K562 (cell line): Measurements from ENCODE around the gene NFATC3. TPM values are rescaled to one million over a fixed set of nuclear protein-coding genes. Genes with fewer than 3 reads are reported as not detected.
A peak's percentile ranks its signal among the peaks of the same experiment; 100 is the strongest.

Experiments
- ESRRB ChIP-seq: fragments of 250-450 bp; sonication (Bioruptor Pico); IDR thresholded peaks from 2 replicates; pipeline ENCODE4 v1.5.0; 2020; ENCODE audit warnings: mild to moderate bottlenecking, moderate library complexity, borderline replicate concordance
- HCFC1 ChIP-seq: IDR thresholded peaks from 2 replicates; pipeline ENCODE4 v1.6.1; 2012; ENCODE audit warnings: low read depth, low read length, improper control_type of control experiment
- NFYB ChIP-seq: IDR thresholded peaks from 2 replicates; pipeline ENCODE4 v1.6.1; 2011; ENCODE audit warnings: mild to moderate bottlenecking, moderate library complexity; ENCODE audit not compliant: insufficient read length; ENCODE audit errors: extremely low read depth
- PBX2 ChIP-seq, 2 experiments: IDR thresholded peaks in 1 of 2; conservative IDR thresholded peaks in 1 of 2; 2 replicates each; pipeline ENCODE4 v1.6.1; 2016; ENCODE audit warnings: low read depth in 2 of 2, mild to moderate bottlenecking in 1 of 2, missing compliant biosample characterization in 1 of 2, missing genetic modification characterization in 1 of 2, moderate library complexity in 1 of 2
- RBBP5 ChIP-seq: fragments of 200-600 bp; sonication (generic); IDR thresholded peaks from 2 replicates; pipeline ENCODE4 v1.6.1; 2012; ENCODE audit warnings: borderline replicate concordance, mild to moderate bottlenecking, low read length, control low read depth, inconsistent platforms; ENCODE audit not compliant: insufficient read depth, poor library complexity, severe bottlenecking
- SPI1 ChIP-seq: IDR thresholded peaks from 2 replicates; pipeline ENCODE4 v1.6.1; 2011; ENCODE audit warnings: low read depth, low read length, control low read depth, borderline replicate concordance
- SRSF9 ChIP-seq: fragments of 200-400 bp; formaldehyde crosslinking; IDR thresholded peaks from 2 replicates; pipeline ENCODE4 v1.6.1; 2017; ENCODE audit warnings: low read depth, low read length, borderline replicate concordance
- TRIM28 ChIP-seq: fragments of 450-650 bp; IDR thresholded peaks from 2 replicates; pipeline ENCODE4 v1.6.1; 2017
- polyA plus RNA-seq, 8 experiments: library from polyadenylated mRNA; depleted of rRNA in 4 of 8; stranded (reverse) in 5 of 8; unstranded in 3 of 8; fragments of >200 nt; fragmentation: Nextera tagmentation in 2 of 8; fragmentation: Illumina TruSeq in 1 of 8; extraction: Ambion mirVana in 2 of 8; extraction: Trizol in 1 of 8; gene quantifications; 2 replicates each; pipeline versions ENCODE4 v1.2.1 to v1.2.3, GENCODE V29; 2011 to 2014; ENCODE audit warnings: inconsistent platforms in 1 of 8, missing spikeins in 1 of 8
- total RNA-seq, 7 experiments: library from RNA; depleted of rRNA in 6 of 7; stranded (reverse); fragments of >200 nt in 6 of 7; fragmentation: Illumina TruSeq in 2 of 7; extraction: Trizol in 2 of 7; gene quantifications; 2 replicates each; pipeline versions ENCODE4 v1.2.1 to v1.2.3, GENCODE V29; 2011 to 2021; ENCODE audit warnings: low replicate concordance in 1 of 7
- TF ChIP-seq, protein P1 (sequence below): fragments of 250-450 bp; sonication (Bioruptor Pico); IDR thresholded peaks from 2 replicates; pipeline ENCODE4 v1.4.0; 2020; ENCODE audit warnings: mild to moderate bottlenecking, moderate library complexity
- TF ChIP-seq, protein P2 (sequence below), 2 experiments: IDR thresholded peaks; 2 replicates each; pipeline ENCODE4 v1.6.1; 2012; ENCODE audit warnings: improper control_type of control experiment in 2 of 2, low read depth in 2 of 2, low read length in 2 of 2, borderline replicate concordance in 1 of 2

NFATC3 gene
- total and polyA plus RNA-seq, 9 of the 15 experiments (the other 6 are each of a cell fraction or from before 2014, with no cell fraction given), result 15.7 to 98.4 (median 59.4) TPM

- TF ChIP-seq, protein P1, sequence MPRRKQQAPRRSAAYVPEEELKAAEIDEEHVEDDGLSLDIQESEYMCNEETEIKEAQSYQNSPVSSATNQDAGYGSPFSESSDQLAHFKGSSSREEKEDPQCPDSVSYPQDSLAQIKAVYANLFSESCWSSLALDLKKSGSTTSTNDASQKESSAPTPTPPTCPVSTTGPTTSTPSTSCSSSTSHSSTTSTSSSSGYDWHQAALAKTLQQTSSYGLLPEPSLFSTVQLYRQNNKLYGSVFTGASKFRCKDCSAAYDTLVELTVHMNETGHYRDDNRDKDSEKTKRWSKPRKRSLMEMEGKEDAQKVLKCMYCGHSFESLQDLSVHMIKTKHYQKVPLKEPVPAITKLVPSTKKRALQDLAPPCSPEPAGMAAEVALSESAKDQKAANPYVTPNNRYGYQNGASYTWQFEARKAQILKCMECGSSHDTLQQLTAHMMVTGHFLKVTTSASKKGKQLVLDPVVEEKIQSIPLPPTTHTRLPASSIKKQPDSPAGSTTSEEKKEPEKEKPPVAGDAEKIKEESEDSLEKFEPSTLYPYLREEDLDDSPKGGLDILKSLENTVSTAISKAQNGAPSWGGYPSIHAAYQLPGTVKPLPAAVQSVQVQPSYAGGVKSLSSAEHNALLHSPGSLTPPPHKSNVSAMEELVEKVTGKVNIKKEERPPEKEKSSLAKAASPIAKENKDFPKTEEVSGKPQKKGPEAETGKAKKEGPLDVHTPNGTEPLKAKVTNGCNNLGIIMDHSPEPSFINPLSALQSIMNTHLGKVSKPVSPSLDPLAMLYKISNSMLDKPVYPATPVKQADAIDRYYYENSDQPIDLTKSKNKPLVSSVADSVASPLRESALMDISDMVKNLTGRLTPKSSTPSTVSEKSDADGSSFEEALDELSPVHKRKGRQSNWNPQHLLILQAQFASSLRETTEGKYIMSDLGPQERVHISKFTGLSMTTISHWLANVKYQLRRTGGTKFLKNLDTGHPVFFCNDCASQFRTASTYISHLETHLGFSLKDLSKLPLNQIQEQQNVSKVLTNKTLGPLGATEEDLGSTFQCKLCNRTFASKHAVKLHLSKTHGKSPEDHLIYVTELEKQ (CRISPR knock-in tag), result no peak
- no peak for TF ChIP-seq PBX2 (CRISPR knock-in tag; IDR thresholded peaks at IDR 0.05; ENCODE audit: low read depth)
- no peak for TF ChIP-seq PBX2 (tag; conservative IDR thresholded peaks at IDR 0.05; ENCODE audit: low read depth)
- TF ChIP-seq, protein P2, sequence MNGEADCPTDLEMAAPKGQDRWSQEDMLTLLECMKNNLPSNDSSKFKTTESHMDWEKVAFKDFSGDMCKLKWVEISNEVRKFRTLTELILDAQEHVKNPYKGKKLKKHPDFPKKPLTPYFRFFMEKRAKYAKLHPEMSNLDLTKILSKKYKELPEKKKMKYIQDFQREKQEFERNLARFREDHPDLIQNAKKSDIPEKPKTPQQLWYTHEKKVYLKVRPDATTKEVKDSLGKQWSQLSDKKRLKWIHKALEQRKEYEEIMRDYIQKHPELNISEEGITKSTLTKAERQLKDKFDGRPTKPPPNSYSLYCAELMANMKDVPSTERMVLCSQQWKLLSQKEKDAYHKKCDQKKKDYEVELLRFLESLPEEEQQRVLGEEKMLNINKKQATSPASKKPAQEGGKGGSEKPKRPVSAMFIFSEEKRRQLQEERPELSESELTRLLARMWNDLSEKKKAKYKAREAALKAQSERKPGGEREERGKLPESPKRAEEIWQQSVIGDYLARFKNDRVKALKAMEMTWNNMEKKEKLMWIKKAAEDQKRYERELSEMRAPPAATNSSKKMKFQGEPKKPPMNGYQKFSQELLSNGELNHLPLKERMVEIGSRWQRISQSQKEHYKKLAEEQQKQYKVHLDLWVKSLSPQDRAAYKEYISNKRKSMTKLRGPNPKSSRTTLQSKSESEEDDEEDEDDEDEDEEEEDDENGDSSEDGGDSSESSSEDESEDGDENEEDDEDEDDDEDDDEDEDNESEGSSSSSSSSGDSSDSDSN (IDR thresholded peaks at IDR 0.05; ENCODE audit: borderline replicate concordance in 1 of 2, low read depth in 2 of 2, low read length in 2 of 2), result no peak; a peak in 1 of 4 replicates
- no peak for TF ChIP-seq SRSF9
- TF ChIP-seq TRIM28, result no peak
- TF ChIP-seq NFYB, result peak; percentile 90
- TF ChIP-seq SPI1, result peak; percentile 84
- TF ChIP-seq ESRRB (CRISPR knock-in tag), result no peak
- peak; percentile 54; the same call in 1 of the 2 replicates for TF ChIP-seq HCFC1
- TF ChIP-seq RBBP5, result peak; percentile 65
Observed at GRCh38 chr16:68244903-68245853, 160.0 kb downstream of the NFATC3 start, which contains the start of gene PLA2G15 (continued).
